Activated naive CD4-positive, alpha-beta T cell treated with anti-CD3 and anti-CD28 coated beads, Interleukin-2, amount 10 ng/mL, durations not matched to agents 7 days and 5 days (primary cell): ENCODE measurements around the gene STXBP5L.
"Not testable (repeated sequence)": the region's sequence is repeated elsewhere in the genome, so short reads cannot be mapped to it uniquely, and the experiment has no call there.

Experiments
- CTCF ChIA-PET: fragments of 350-600 bp; sonication (Branson Sonifier 250); formaldehyde crosslinking; loops from one replicate; lab custom pipeline; 2021; ENCODE audit warnings: antibody characterized with exemption; lab: Charles Lee
- DNase-seq: peaks from one replicate; pipeline ENCODE4 v3.0.0-alpha.2; 2020
- H3K27ac Mint-ChIP-seq: one replicate; pipeline ENCODE4 v1.8.0; 2021; ENCODE audit warnings: mild to moderate bottlenecking, moderate library complexity, mixed read lengths
- H3K27me3 Mint-ChIP-seq: one replicate; pipeline ENCODE4 v1.8.0; 2021; ENCODE audit warnings: mild to moderate bottlenecking, mixed read lengths
- H3K36me3 Mint-ChIP-seq: one replicate; pipeline ENCODE4 v1.8.0; 2021; ENCODE audit warnings: mixed read lengths
- H3K4me1 Mint-ChIP-seq: one replicate; pipeline ENCODE4 v1.8.0; 2021; ENCODE audit warnings: mixed read lengths
- H3K4me3 Mint-ChIP-seq: one replicate; pipeline ENCODE4 v1.8.0; 2021; ENCODE audit warnings: mild to moderate bottlenecking, moderate library complexity, mixed read lengths
- H3K9me3 Mint-ChIP-seq: one replicate; pipeline ENCODE4 v1.8.0; 2021; ENCODE audit warnings: mixed read lengths

Gene STXBP5L

GRCh38 chr3:121230194-121230593 is 322.2 kb downstream of the STXBP5L start:
- H3K4me3 Mint-ChIP-seq, H3K27me3 Mint-ChIP-seq, H3K27ac Mint-ChIP-seq, CTCF ChIA-PET, H3K4me1 Mint-ChIP-seq, DNase-seq, H3K9me3 Mint-ChIP-seq, H3K36me3 Mint-ChIP-seq: not testable (repeated sequence)

- Mint-ChIP-seq H3K4me3 (no peak overlapping the region), H3K36me3 (no peaks in the 10 kb centered on the region), H3K27me3 (no peaks in the 10 kb centered on the region), H3K4me1 (no peaks in the 10 kb centered on the region), H3K27ac (no peak overlapping the region), H3K9me3 (no peaks in the 10 kb centered on the region)
- no peak for DNase-seq
- CTCF ChIA-PET, result no interaction called here
Observed at GRCh38 chr3:121231872-121232271, 323.9 kb downstream of the STXBP5L start.

GRCh38 chr3:121232309-121233225 is 324.6 kb downstream of the STXBP5L start:
- Mint-ChIP-seq H3K27ac (no peak overlapping the region), H3K4me1 (no peaks in the 10 kb centered on the region), H3K27me3 (no peaks in the 10 kb centered on the region), H3K9me3 (no peaks in the 10 kb centered on the region), H3K4me3 (no peak overlapping the region), H3K36me3 (no peaks in the 10 kb centered on the region)
- no peak for DNase-seq
- CTCF ChIA-PET, result no interaction called here

GRCh38 chr3:121243208-121243607 is 335.2 kb downstream of the STXBP5L start:
- Mint-ChIP-seq H3K36me3 (no peaks in the 10 kb centered on the region), H3K4me3 (no peak overlapping the region), H3K9me3 (no peaks in the 10 kb centered on the region), H3K27ac (no peak overlapping the region), H3K4me1 (no peaks in the 10 kb centered on the region), H3K27me3 (no peaks in the 10 kb centered on the region)
- CTCF ChIA-PET, result no interaction called here
- no peak for DNase-seq

GRCh38 chr3:121252676-121253075 is 344.7 kb downstream of the STXBP5L start:
- CTCF ChIA-PET, result no interaction called here
- Mint-ChIP-seq H3K36me3 (no peaks in the 10 kb centered on the region), H3K9me3 (no peaks in the 10 kb centered on the region), H3K4me3 (no peak overlapping the region), H3K27me3 (no peaks in the 10 kb centered on the region), H3K4me1 (no peaks in the 10 kb centered on the region), H3K27ac (no peak overlapping the region)
- no peak for DNase-seq

- no peak overlapping the region for H3K4me3 Mint-ChIP-seq
- no peak overlapping the region for H3K27ac Mint-ChIP-seq
- CTCF ChIA-PET, result no interaction called here
- DNase-seq, result no peak
- peaks cover 7% of the 10 kb centered on the region for H3K9me3 Mint-ChIP-seq
- H3K36me3 Mint-ChIP-seq, result no peaks in the 10 kb centered on the region
- no peaks in the 10 kb centered on the region for H3K4me1 Mint-ChIP-seq
- H3K27me3 Mint-ChIP-seq, result no peaks in the 10 kb centered on the region
Observed at GRCh38 chr3:121269389-121269788, 361.4 kb downstream of the STXBP5L start.

GRCh38 chr3:121274411-121274810 is 366.4 kb downstream of the STXBP5L start:
- CTCF ChIA-PET, result no interaction called here
- no peak for DNase-seq
- peaks cover 11% of the 10 kb centered on the region for H3K9me3 Mint-ChIP-seq
- H3K4me3 Mint-ChIP-seq, result no peak overlapping the region
- H3K4me1 Mint-ChIP-seq, result no peaks in the 10 kb centered on the region
- no peak overlapping the region for H3K27ac Mint-ChIP-seq
- no peaks in the 10 kb centered on the region for H3K36me3 Mint-ChIP-seq
- H3K27me3 Mint-ChIP-seq, result no peaks in the 10 kb centered on the region

- no peak overlapping the region for H3K4me3 Mint-ChIP-seq
- DNase-seq, result no peak
- H3K9me3 Mint-ChIP-seq, result no peaks in the 10 kb centered on the region
- no peaks in the 10 kb centered on the region for H3K27me3 Mint-ChIP-seq
- no peaks in the 10 kb centered on the region for H3K36me3 Mint-ChIP-seq
- CTCF ChIA-PET, result no interaction called here
- no peaks in the 10 kb centered on the region for H3K4me1 Mint-ChIP-seq
- no peak overlapping the region for H3K27ac Mint-ChIP-seq
Observed at GRCh38 chr3:121295452-121295851, 387.4 kb downstream of the STXBP5L start.

- H3K9me3 Mint-ChIP-seq, result no peaks in the 10 kb centered on the region
- CTCF ChIA-PET, result no interaction called here
- H3K36me3 Mint-ChIP-seq, result no peaks in the 10 kb centered on the region
Observed at GRCh38 chr3:121295979-121296378, 388.0 kb downstream of the STXBP5L start.

GRCh38 chr3:121324320-121324719 is 416.3 kb downstream of the STXBP5L start:
- no peaks in the 10 kb centered on the region for H3K9me3 Mint-ChIP-seq
- no peaks in the 10 kb centered on the region for H3K4me1 Mint-ChIP-seq
- DNase-seq, result no peak
- no peaks in the 10 kb centered on the region for H3K27me3 Mint-ChIP-seq
- H3K4me3 Mint-ChIP-seq, result no peak overlapping the region
- H3K36me3 Mint-ChIP-seq, result no peaks in the 10 kb centered on the region
- H3K27ac Mint-ChIP-seq, result no peak overlapping the region
- CTCF ChIA-PET, result interaction anchor here (0.6 kb wide), 1 partner anchor 13 kb away, joined by 4 read pairs; no protein-coding TSS in a partner anchor

More at GRCh38 chr3:121295979-121296378, 388.0 kb downstream of the STXBP5L start:
- Mint-ChIP-seq H3K27me3 (no peaks in the 10 kb centered on the region), H3K27ac (no peak overlapping the region), H3K4me3 (no peak overlapping the region), H3K4me1 (no peaks in the 10 kb centered on the region)
- DNase-seq, result no peak

GRCh38 chr3:121330118-121330517 is 422.1 kb downstream of the STXBP5L start:
- DNase-seq, result no peak
- no peaks in the 10 kb centered on the region for H3K4me1 Mint-ChIP-seq
- H3K27me3 Mint-ChIP-seq, result peaks cover 11% of the 10 kb centered on the region
- H3K9me3 Mint-ChIP-seq, result no peaks in the 10 kb centered on the region
- no peak overlapping the region for H3K4me3 Mint-ChIP-seq
- CTCF ChIA-PET, result no interaction called here
- no peaks in the 10 kb centered on the region for H3K36me3 Mint-ChIP-seq
- H3K27ac Mint-ChIP-seq, result no peak overlapping the region

- CTCF ChIA-PET, result no interaction called here
- Mint-ChIP-seq H3K36me3 (no peaks in the 10 kb centered on the region), H3K27me3 (peaks cover 11% of the 10 kb centered on the region), H3K27ac (no peak overlapping the region), H3K4me3 (no peak overlapping the region), H3K9me3 (no peaks in the 10 kb centered on the region), H3K4me1 (no peaks in the 10 kb centered on the region)
- no peak for DNase-seq
Observed at GRCh38 chr3:121330634-121331033, 422.6 kb downstream of the STXBP5L start.

- H3K27ac Mint-ChIP-seq, H3K9me3 Mint-ChIP-seq, H3K27me3 Mint-ChIP-seq, CTCF ChIA-PET, H3K4me1 Mint-ChIP-seq, DNase-seq, H3K36me3 Mint-ChIP-seq, H3K4me3 Mint-ChIP-seq: not testable (repeated sequence)
Observed at GRCh38 chr3:121355960-121356359, 448.0 kb downstream of the STXBP5L start.

GRCh38 chr3:121362035-121362734 is 454.2 kb downstream of the STXBP5L start:
- no peaks in the 10 kb centered on the region for H3K27me3 Mint-ChIP-seq
- H3K4me3 Mint-ChIP-seq, result no peak overlapping the region
- H3K4me1 Mint-ChIP-seq, result no peaks in the 10 kb centered on the region
- no peaks in the 10 kb centered on the region for H3K36me3 Mint-ChIP-seq
- no peak overlapping the region for H3K27ac Mint-ChIP-seq
- CTCF ChIA-PET, result no interaction called here
- no peak for DNase-seq
- no peaks in the 10 kb centered on the region for H3K9me3 Mint-ChIP-seq

- H3K27me3 Mint-ChIP-seq, H3K27ac Mint-ChIP-seq, CTCF ChIA-PET, H3K9me3 Mint-ChIP-seq, H3K4me1 Mint-ChIP-seq, DNase-seq, H3K4me3 Mint-ChIP-seq, H3K36me3 Mint-ChIP-seq: not testable (repeated sequence)
Observed at GRCh38 chr3:121388308-121388707, 480.3 kb downstream of the STXBP5L start.
